IMR-90 (cell line): ENCODE data around the gene C7. TPM values are rescaled to one million over a fixed set of nuclear protein-coding genes. Genes with fewer than 3 reads are reported as not detected.

Source experiments
- ATAC-seq: fragments of 200-7000 bp; cut with Tn5 transposase; 2 replicates; pipeline ENCODE4 v1.9.1; 2020; ENCODE audit warnings: low read depth, mild to moderate bottlenecking, moderate library complexity
- BruUV-seq: library from RNA; stranded (reverse); fragments of 400-500 nt; replicated peaks from 2 replicates; lab custom pipeline; 2021; lab: Mats Ljungman, UMichigan
- CTCF ChIA-PET: fragments of 300-600 bp; formaldehyde crosslinking; extraction: SDS; loops from one replicate; lab custom pipeline; 2021; ENCODE audit warnings: antibody characterized with exemption; lab: Yijun Ruan, JAX
- POLR2A ChIA-PET: fragments of 300-600 bp; sonication (Branson Sonifier 250); formaldehyde crosslinking; loops from one replicate; lab custom pipeline; 2022; ENCODE audit warnings: antibody characterized with exemption; ENCODE audit not compliant: unreplicated experiment; lab: Charles Lee
- DNase-seq: peaks from one replicate; pipeline ENCODE4 v3.0.0; 2013
- H2AFZ ChIP-seq: replicated peaks from 2 replicates; pipeline ENCODE3; 2013; ENCODE audit warnings: low read length, mild to moderate bottlenecking; ENCODE audit not compliant: poor library complexity
- H2AK5ac ChIP-seq: 2 replicates; pipeline ENCODE4 v1.6.1; 2013; ENCODE audit warnings: low read depth, low read length, inconsistent platforms
- H2AK9ac ChIP-seq: replicated peaks from 2 replicates; pipeline ENCODE3; 2013; ENCODE audit warnings: mild to moderate bottlenecking, low read depth, low read length, moderate library complexity; ENCODE audit not compliant: poor library complexity
- H2BK120ac ChIP-seq: 2 replicates; pipeline ENCODE4 v1.6.1; 2013; ENCODE audit warnings: low read depth, low read length, inconsistent platforms
- H2BK15ac ChIP-seq: 3 replicates; pipeline ENCODE4 v1.6.1; 2013; ENCODE audit warnings: low read depth, low read length, inconsistent platforms
- H2BK20ac ChIP-seq: 2 replicates; pipeline ENCODE4 v1.6.1; 2013; ENCODE audit warnings: low read depth, mild to moderate bottlenecking, inconsistent platforms, low read length, moderate library complexity
- H2BK5ac ChIP-seq: 2 replicates; pipeline ENCODE4 v1.6.1; 2013; ENCODE audit warnings: mild to moderate bottlenecking, low read depth, low read length, inconsistent platforms; ENCODE audit not compliant: poor library complexity, severe bottlenecking
- H3K14ac ChIP-seq: replicated peaks from 2 replicates; pipeline ENCODE4 v1.6.1; 2013; ENCODE audit warnings: low read depth, low read length, inconsistent platforms
- H3K18ac ChIP-seq: 2 replicates; pipeline ENCODE4 v1.6.1; 2013; ENCODE audit warnings: low read depth, low read length, control low read depth
- H3K23ac ChIP-seq: 2 replicates; pipeline ENCODE4 v1.6.1; 2013; ENCODE audit warnings: low read depth, low read length, inconsistent platforms
- H3K27ac ChIP-seq: 2 replicates; pipeline ENCODE4 v1.5.1; 2013; ENCODE audit warnings: mild to moderate bottlenecking, control low read depth, low read length; ENCODE audit not compliant: insufficient read depth
- H3K27me3 ChIP-seq: 2 replicates; pipeline ENCODE4 v1.6.1; 2013; ENCODE audit warnings: low read length; ENCODE audit not compliant: control insufficient read depth, insufficient read depth
- H3K36me3 ChIP-seq: 2 replicates; pipeline ENCODE4 v1.6.1; 2013; ENCODE audit warnings: low read length, mixed read lengths; ENCODE audit not compliant: control insufficient read depth, insufficient read depth
- H3K4ac ChIP-seq: 2 replicates; pipeline ENCODE4 v1.6.1; 2013; ENCODE audit warnings: low read depth, low read length, inconsistent platforms
- H3K4me1 ChIP-seq: 2 replicates; pipeline ENCODE4 v1.6.1; 2013; ENCODE audit warnings: low read length, mixed read lengths; ENCODE audit not compliant: control insufficient read depth, insufficient read depth
- H3K4me2 ChIP-seq: 2 replicates; pipeline ENCODE4 v1.6.1; 2013; ENCODE audit warnings: low read depth, mild to moderate bottlenecking, control low read depth, low read length, moderate library complexity
- H3K4me3 ChIP-seq: 2 replicates; pipeline ENCODE4 v1.5.1; 2013; ENCODE audit warnings: low read depth, mild to moderate bottlenecking, control low read depth, low read length, moderate library complexity; ENCODE audit not compliant: insufficient read depth
- H3K56ac ChIP-seq: 2 replicates; pipeline ENCODE4 v1.6.1; 2013; ENCODE audit warnings: low read length, inconsistent platforms; ENCODE audit not compliant: insufficient read depth; ENCODE audit errors: extremely low read depth
- H3K79me1 ChIP-seq, 2 experiments: 2 replicates each; pipeline ENCODE4 v1.6.1; 2013; ENCODE audit warnings: low read length in 2 of 2, inconsistent platforms in 1 of 2, low read depth in 1 of 2
- H3K9ac ChIP-seq: 2 replicates; pipeline ENCODE4 v1.6.1; 2013; ENCODE audit warnings: low read depth, low read length, control low read depth
- H3K9me1 ChIP-seq: 2 replicates; pipeline ENCODE4 v1.6.1; 2013; ENCODE audit warnings: low read length, inconsistent platforms; ENCODE audit not compliant: insufficient read depth
- H3K9me3 ChIP-seq: 2 replicates; pipeline ENCODE4 v1.6.1; 2013; ENCODE audit warnings: low read length; ENCODE audit not compliant: control insufficient read depth, insufficient read depth
- H4K20me1 ChIP-seq: 2 replicates; pipeline ENCODE4 v1.6.1; 2013; ENCODE audit warnings: low read length, inconsistent platforms; ENCODE audit not compliant: insufficient read depth
- H4K5ac ChIP-seq: 2 replicates; pipeline ENCODE4 v1.6.1; 2013; ENCODE audit warnings: mild to moderate bottlenecking, low read depth, low read length, control low read depth
- H4K8ac ChIP-seq, 2 experiments: 2 replicates each; pipeline ENCODE4 v1.6.1; 2013; ENCODE audit warnings: low read depth in 2 of 2, low read length in 2 of 2, control low read depth in 1 of 2, inconsistent platforms in 1 of 2
- H4K91ac ChIP-seq: 2 replicates; pipeline ENCODE4 v1.6.1; 2013; ENCODE audit warnings: low read depth, low read length, inconsistent platforms; ENCODE audit not compliant: insufficient read depth
- MAFK ChIP-seq: IDR thresholded peaks from 2 replicates; pipeline ENCODE4 v1.6.1; 2012; ENCODE audit warnings: low read depth, low read length, improper control_type of control experiment
- WGBS, 2 experiments: methylation state at CpG; one replicate each; pipeline versions ENCODE4 v1.1.5 to v1.1.7; 2013; ENCODE audit warnings: missing lambda C conversion rate in 2 of 2; ENCODE audit not compliant: insufficient read length in 1 of 2; ENCODE audit errors: extremely low coverage in 2 of 2; 5-methylcytosine and 5-hydroxymethylcytosine counted together
- dilution Hi-C: fragments of 300-500 bp; cut with HindIII; formaldehyde crosslinking; loops from one replicate; pipeline ENCODE4 v1.14.3; 2018; ENCODE audit warnings: low sequenced_read_pairs; ENCODE audit not compliant: unreplicated experiment
- in situ Hi-C: fragments of 300-500 bp; cut with MboI; formaldehyde crosslinking; loops from 3 replicates; pipeline ENCODE4 v1.14.3; 2019; ENCODE audit warnings: low sequenced_read_pairs, inconsistent platforms, mixed read lengths
- intact Hi-C: fragments of 100-400 bp; cut with micrococcal nuclease; formaldehyde crosslinking; loops from 2 replicates; pipeline ENCODE4 v1.10.0; 2022
- polyA plus RNA-seq, 3 experiments: library from polyadenylated mRNA; depleted of rRNA; stranded (reverse); fragments of >200 nt; gene quantifications; 2 replicates each; pipeline ENCODE4 v1.2.3, GENCODE V29; 2012; ENCODE audit warnings: low replicate concordance in 1 of 3
- total RNA-seq: library from RNA; depleted of rRNA; stranded (reverse); fragments of >200 nt; gene quantifications from 2 replicates; pipeline ENCODE4 v1.2.3, GENCODE V29; 2012

Gene C7
- total and polyA plus RNA-seq, 2 of the 4 experiments (the other 2 are of a cell fraction), result 0.54 to 1.8 TPM

GRCh38 chr5:40962207-40962955 is 53.1 kb downstream of the C7 start:
- Histone ChIP-seq H3K27me3 (no peaks in the 10 kb centered on the region), H3K4me1 (no peaks in the 10 kb centered on the region), H3K36me3 (no peaks in the 10 kb centered on the region), H4K5ac (no peak overlapping the region), H2BK5ac (no peak overlapping the region), H4K8ac (no peak overlapping the region), H3K56ac (no peak overlapping the region), H2BK15ac (no peak overlapping the region), H3K14ac (no peak overlapping the region), H2BK120ac (no peak overlapping the region), H3K4me3 (no peak overlapping the region), H3K9me3 (peaks cover 9% of the 10 kb centered on the region), H2AK5ac (no peak overlapping the region), H3K79me1 (no peaks in the 10 kb centered on the region), H3K27ac (no peak overlapping the region), H3K9ac (no peak overlapping the region), H2AK9ac (no peak overlapping the region), H3K4ac (no peak overlapping the region), H4K91ac (no peak overlapping the region), H2BK20ac (no peak overlapping the region), H3K4me2 (no peak overlapping the region), H3K23ac (no peak overlapping the region), H4K20me1 (no peaks in the 10 kb centered on the region), H3K18ac (no peak overlapping the region), H3K9me1 (no peaks in the 10 kb centered on the region), H2AFZ (no peak overlapping the region)
- BruUV-seq, result no TSS peak
- dilution Hi-C loops, result no loop called here
- intact Hi-C loops, result no loop called here
- no peak for TF ChIP-seq MAFK
- POLR2A ChIA-PET, result no interaction called here
- WGBS, 2 experiments, result no CpG with 5 or more reads among the region's 4 CpGs
- ATAC-seq, result no peak
- in situ Hi-C loops, result no loop called here
- CTCF ChIA-PET, result no interaction called here
- DNase-seq, result no peak
